ENCODE results near the gene GSN. TPM values are rescaled to one million over a fixed set of nuclear protein-coding genes. Genes with fewer than 3 reads are reported as not detected.

The GSN gene
- total and polyA plus RNA-seq, 2 of the 13 experiments (the other 11 are each of a cell fraction or from before 2014, with no cell fraction given) = 294 to 307 TPM

DNA sequence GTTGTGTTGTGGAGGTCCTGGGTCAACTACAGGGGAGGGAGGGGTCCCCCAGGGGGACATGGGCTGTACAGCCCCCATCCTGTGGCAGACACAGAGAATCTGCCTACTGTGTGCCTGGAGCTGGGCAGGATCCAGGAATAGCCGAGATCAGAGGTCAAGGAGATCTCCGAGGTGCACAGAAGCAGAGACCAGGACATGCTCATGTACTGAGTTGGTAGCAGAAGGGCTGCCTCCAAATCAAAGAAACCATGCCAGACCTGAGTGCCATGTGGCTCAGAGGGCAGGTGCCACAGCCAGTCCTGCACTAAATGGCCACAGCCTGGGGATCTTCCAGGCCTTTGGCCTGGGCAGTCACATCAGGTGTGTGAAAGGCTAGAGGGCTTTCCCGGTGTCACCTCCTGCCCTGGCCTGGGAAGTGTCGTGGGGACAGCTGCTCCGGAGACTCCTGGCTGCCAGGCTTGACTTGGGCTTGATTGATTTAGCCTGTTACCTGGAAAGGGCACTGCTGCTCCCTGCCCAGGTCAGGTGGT, 27.8 kb downstream of the GSN start (continued):
- no peak for TF ChIP-seq GPBP1L1 (CRISPR knock-in tag; IDR thresholded peaks at IDR 0.05)
- no peak for TF ChIP-seq PRDM4 (CRISPR knock-in tag; IDR thresholded peaks at IDR 0.05; ENCODE audit: borderline replicate concordance)
- TF ChIP-seq ZNF678 (CRISPR knock-in tag; IDR thresholded peaks at IDR 0.05) = no peak
- TF ChIP-seq RFX1 (IDR thresholded peaks at IDR 0.05) = no peak
- TF ChIP-seq BCLAF1 (IDR thresholded peaks at IDR 0.05) = no peak
- no peak for TF ChIP-seq ZBTB33 (CRISPR knock-in tag; IDR thresholded peaks at IDR 0.05)
- TF ChIP-seq AGO2 (optimal IDR thresholded peaks at IDR 0.05; ENCODE audit: low read depth, low read length) = peak; percentile 85
- TF ChIP-seq FOSL2 (CRISPR knock-in tag; IDR thresholded peaks at IDR 0.05) = no peak; the same call in 1 of the 2 replicates
- no peak for TF ChIP-seq KLF16 (CRISPR knock-in tag; IDR thresholded peaks at IDR 0.05)
- no peak for TF ChIP-seq MTF1 (CRISPR knock-in tag; IDR thresholded peaks at IDR 0.05)
- TF ChIP-seq, protein P1, sequence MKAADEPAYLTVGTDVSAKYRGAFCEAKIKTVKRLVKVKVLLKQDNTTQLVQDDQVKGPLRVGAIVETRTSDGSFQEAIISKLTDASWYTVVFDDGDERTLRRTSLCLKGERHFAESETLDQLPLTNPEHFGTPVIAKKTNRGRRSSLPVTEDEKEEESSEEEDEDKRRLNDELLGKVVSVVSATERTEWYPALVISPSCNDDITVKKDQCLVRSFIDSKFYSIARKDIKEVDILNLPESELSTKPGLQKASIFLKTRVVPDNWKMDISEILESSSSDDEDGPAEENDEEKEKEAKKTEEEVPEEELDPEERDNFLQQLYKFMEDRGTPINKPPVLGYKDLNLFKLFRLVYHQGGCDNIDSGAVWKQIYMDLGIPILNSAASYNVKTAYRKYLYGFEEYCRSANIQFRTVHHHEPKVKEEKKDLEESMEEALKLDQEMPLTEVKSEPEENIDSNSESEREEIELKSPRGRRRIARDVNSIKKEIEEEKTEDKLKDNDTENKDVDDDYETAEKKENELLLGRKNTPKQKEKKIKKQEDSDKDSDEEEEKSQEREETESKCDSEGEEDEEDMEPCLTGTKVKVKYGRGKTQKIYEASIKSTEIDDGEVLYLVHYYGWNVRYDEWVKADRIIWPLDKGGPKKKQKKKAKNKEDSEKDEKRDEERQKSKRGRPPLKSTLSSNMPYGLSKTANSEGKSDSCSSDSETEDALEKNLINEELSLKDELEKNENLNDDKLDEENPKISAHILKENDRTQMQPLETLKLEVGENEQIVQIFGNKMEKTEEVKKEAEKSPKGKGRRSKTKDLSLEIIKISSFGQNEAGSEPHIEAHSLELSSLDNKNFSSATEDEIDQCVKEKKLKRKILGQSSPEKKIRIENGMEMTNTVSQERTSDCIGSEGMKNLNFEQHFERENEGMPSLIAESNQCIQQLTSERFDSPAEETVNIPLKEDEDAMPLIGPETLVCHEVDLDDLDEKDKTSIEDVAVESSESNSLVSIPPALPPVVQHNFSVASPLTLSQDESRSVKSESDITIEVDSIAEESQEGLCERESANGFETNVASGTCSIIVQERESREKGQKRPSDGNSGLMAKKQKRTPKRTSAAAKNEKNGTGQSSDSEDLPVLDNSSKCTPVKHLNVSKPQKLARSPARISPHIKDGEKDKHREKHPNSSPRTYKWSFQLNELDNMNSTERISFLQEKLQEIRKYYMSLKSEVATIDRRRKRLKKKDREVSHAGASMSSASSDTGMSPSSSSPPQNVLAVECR (CRISPR knock-in tag; IDR thresholded peaks at IDR 0.05; ENCODE audit: borderline replicate concordance) = no peak
- no peak for TF ChIP-seq THYN1 (CRISPR knock-in tag; IDR thresholded peaks at IDR 0.05; ENCODE audit: borderline replicate concordance, low read depth)
- TF ChIP-seq ZNF674 (CRISPR knock-in tag; IDR thresholded peaks at IDR 0.05; ENCODE audit: low read depth) = no peak
- TF ChIP-seq ONECUT2 (CRISPR knock-in tag; IDR thresholded peaks at IDR 0.05) = no peak
- no peak for TF ChIP-seq FOXA1 (IDR thresholded peaks at IDR 0.05)
- TF ChIP-seq FOXA1 (CRISPR knock-in tag; IDR thresholded peaks at IDR 0.05) = no peak
- TF ChIP-seq ZNF510 (CRISPR knock-in tag; IDR thresholded peaks at IDR 0.05; ENCODE audit: low read depth) = no peak
- TF ChIP-seq YEATS4 (CRISPR knock-in tag; IDR thresholded peaks at IDR 0.05; ENCODE audit: borderline replicate concordance) = 0 out of 2 replicates have a peak, but pooled peaks have one; percentile 13

All from HepG2 (cell line).